HG02981 (cell line): Measurements from ENCODE around the gene PGS1.
"Not testable (repeated sequence)": the region's sequence is repeated elsewhere in the genome, so short reads cannot be mapped to it uniquely, and the experiment has no call there.

Source experiments
- ATAC-seq: cut with Tn5 transposase; IDR thresholded peaks from one replicate; pipeline ENCODE4 v1.9.1; 2021; ENCODE audit warnings: mild to moderate bottlenecking, moderate library complexity; ENCODE audit not compliant: unreplicated experiment

The PGS1 gene, protein sequence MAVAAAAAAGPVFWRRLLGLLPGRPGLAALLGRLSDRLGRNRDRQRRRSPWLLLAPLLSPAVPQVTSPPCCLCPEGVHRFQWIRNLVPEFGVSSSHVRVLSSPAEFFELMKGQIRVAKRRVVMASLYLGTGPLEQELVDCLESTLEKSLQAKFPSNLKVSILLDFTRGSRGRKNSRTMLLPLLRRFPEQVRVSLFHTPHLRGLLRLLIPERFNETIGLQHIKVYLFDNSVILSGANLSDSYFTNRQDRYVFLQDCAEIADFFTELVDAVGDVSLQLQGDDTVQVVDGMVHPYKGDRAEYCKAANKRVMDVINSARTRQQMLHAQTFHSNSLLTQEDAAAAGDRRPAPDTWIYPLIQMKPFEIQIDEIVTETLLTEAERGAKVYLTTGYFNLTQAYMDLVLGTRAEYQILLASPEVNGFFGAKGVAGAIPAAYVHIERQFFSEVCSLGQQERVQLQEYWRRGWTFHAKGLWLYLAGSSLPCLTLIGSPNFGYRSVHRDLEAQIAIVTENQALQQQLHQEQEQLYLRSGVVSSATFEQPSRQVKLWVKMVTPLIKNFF

DNA sequence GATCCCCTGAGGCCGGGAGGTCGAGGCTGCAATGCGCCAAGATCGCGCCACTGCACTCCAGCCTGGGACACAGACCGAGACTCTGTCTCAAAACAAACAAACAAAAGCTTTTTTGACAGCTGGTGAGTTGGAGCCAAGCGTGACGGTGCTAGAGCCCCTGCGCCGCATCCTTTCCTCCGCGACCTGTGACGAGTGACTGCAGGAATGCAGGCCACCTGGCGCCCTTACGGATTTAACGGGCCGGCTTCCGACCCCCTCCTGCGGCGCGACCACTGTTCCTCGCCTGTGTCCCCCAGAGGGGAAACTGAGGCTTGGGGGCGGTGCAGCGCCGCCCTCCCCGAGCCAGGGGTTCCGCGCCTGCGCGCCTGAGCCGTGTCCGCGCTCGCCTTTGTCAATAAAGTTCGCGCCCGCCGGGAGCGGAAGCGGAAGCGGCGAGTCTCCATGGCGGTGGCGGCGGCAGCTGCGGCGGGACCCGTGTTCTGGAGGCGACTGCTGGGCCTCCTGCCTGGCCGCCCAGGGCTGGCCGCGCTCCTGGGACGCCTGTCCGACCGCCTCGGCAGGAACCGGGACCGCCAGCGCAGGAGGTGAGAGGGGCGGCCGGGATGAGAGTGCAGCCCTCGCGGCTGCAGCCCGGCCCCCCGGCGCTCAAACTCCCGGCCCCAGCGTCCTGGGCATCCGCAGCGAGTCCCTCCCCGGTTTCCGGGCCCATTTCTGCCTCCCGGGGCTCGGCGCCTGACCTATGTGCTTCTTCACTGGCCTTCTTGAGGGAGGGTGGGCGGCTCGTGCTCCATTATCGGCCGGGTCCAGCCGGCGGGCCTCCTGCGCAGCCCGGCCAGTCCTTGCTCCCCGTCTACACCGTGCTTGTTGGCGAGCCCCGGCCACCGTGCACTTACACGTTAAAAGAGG, at the start of gene PGS1:
Gene PGS1, plus strand, starts transcription at position 425 of the 906 bp plus-strand sequence. Its CDS starts 17 bp downstream, at position 442.
- ATAC-seq, result no peak

DNA sequence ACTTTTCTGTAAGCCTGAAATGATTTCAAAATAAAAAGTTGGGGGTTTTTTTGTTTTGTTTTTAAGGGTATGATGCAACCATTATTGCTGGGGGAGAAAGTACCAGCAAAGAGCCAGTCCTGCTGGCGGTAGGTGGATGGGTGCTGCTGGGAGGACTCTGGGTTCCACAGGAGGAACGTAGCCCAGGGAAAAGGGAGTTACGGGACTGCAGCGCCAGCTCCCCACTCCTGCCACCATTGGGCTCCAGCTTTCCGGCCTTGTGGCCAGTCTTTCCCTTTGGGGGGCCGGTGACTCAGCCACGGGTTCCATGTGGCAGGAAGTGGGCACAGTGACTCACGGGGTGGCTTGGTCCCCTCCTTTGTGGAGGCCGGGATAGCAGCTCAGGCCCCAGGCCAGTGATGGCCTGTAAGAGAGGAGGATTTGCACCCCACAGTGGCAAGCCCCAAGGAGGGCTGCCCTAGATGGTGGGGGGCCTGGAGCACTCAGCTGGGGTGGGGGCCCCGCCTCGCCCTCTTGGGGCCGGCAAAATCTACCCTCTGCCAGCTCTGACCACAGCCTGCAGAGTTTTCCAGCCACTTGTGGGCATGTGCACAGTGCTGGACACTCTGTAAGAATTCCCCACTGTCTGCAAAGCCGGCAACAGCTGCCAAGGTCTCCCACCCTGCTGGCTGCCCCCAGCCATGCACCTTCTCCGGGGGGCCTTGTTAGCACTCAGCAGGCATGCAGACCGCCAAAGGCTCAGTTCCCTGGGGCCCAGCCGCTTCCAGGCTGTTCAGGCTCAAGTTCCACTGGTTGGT, 49.0 kb upstream of the PGS1 start:
- ATAC-seq, result no peak

DNA sequence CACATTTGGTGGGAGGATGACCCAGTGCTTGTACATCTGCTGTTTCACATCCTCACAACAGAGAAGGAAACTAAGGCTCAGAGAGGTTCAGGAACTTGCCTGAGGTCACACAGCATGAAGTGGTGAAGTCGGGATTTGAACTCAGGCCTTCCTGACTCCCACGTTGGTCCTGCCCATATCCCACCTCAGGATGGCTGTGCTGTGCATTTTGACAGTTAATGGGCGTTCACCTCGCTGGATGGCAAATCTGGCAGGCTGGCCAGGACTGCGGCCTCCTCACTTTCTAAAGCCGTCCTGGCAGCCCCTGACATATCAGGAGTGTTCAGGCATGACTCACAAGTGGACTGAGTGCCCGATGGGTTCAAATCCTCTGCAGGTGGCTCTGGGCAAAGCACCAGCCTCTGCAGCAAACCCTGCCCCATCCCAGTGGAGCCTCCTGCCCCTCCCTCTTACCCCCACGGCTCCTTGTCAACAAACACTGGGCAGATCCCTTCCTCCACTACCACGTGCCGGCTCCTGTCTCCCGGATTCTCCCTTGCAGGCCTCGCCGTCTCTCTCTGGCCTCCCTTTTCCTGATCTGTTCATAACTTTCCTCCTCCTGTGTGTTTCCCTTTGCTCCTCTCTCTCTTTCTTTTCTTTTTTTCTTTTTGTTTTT, 47.8 kb upstream of the PGS1 start:
- no peak for ATAC-seq

DNA sequence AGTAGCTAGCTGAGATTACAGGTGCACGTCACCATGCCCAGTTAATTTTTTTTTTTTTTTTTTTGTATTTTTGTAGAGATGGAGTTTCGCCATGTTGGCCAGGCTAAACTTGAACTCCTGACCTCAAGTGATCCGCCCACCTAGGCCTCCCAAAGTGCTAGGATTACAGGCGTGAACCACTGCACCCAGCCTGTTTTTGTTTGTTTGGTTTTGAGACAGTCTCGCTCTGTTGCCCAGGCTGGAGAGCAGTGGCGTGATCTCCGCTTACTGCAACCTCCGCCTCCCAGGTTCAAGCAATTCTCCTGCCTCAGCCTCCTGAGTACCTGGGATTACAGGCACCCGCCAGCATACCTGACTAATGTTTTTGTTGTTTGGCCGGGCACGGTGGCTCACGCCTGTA, 47.1 kb upstream of the PGS1 start:
- ATAC-seq, result not testable (repeated sequence)

DNA sequence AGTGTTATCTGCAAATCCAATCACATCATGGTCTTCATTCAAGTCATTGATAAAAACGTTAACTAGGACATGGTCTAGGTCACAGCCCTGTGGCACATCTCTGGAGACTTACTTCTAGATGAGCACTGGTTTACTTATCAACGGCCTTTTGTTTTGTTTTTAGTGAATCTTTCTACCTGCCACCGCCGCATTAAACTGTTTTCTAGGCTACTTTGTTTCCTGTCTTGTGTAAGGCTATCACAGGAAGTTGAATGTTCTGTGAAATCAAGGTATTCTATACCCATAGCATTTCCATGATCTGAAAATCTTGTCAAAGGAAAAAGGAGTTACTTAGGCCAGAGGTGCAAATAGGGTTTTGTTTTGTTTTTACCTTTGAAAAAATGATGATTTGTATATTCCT, 45.5 kb upstream of the PGS1 start:
- no peak for ATAC-seq

DNA sequence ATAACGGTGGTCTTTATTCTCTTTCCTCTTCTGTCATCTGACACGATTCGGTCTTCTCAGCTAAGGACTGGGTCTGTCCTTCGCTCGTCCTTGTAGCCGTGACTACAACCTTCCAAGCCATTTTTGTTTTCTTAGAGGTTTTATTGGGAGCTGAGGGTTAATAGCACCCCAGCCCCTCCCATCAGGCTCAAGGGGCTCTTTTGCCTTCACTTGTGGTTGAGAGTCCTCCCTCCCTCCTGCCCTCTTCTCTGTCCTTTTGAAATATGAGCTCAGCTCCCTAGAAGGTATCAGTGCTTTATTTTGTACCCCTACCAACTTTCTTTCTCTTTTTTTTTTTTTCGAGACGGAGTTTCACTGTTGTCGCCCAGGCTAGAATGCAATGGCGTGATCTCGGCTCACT, 43.2 kb upstream of the PGS1 start:
- ATAC-seq, result no peak

DNA sequence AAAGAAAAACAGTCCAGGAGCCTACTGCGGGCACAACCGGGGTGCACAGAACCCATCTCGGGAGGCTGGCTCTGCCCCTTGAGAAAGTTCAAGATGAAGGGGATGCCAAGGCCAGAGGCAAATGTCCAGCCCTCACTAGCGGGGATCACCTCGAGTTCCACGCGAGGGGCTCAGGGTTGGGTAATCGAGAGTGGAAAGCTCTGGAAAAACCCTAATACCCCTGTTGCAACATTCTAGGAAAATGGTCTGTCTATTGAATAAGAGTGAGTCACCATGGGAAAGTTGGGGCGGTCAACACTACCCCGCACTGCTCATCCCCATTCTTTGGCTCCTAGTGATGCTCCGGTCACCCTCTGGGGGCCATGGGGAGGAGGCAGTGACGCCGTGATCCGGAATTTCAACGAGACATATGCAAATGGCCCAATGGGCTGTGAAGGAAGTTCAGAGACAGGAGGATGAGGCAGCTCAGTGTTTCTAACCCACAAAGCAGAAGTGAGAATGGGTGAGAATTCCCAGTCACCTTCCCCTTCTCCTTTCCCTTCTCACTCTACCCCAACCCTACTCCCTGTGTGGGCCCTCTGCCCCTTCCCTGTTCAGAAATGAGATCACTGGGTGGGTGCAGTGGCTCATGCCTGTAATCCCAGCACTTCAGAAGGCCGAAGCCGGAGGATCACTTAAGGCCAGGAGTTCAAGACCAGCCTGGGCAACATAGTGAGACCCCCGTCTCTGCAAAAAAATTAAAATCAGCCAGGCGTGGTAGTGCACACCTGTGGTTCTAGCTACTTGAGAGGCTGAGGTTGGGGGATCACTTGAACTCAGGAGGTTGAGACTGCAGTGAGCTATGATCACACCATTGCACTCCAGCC, 41.0 kb upstream of the PGS1 start:
- peak; percentile 62 for ATAC-seq

DNA sequence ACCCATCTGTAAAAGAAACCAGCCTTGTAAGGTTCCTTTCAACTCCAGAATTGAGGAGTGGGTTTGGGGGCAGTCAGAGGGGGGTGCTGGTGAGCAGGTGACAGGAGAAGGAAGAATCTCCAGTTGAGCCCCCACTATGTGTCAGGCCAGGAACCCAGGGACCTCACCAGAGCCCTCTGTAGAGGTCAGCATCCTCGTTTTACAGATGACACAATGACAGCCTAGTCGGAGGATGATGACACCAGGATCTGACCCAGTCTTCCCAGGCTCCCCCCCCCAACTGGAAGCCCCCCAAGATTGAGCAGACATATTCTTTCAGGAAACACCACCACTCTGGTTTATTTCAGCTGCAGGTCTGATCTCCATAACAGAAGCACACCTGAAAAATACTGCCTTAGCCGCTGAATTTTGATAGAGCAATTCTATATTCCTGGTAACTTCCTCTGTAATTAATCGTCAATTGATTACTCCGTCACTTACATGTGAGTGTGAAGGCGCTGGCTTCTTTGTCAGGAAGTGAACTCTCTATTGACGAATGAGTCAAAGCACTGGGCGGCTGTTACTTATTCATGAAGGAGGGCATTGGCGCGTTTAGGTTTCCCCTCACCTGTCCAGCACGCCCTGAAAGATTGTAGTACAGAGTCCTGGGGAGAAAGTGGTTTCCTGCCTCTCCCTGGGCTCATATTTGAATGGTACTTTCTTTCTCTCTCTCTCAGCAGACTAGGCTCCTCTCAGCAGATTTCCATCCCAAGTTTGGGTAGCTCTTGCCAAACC, 39.8 kb upstream of the PGS1 start:
- no peak for ATAC-seq

DNA sequence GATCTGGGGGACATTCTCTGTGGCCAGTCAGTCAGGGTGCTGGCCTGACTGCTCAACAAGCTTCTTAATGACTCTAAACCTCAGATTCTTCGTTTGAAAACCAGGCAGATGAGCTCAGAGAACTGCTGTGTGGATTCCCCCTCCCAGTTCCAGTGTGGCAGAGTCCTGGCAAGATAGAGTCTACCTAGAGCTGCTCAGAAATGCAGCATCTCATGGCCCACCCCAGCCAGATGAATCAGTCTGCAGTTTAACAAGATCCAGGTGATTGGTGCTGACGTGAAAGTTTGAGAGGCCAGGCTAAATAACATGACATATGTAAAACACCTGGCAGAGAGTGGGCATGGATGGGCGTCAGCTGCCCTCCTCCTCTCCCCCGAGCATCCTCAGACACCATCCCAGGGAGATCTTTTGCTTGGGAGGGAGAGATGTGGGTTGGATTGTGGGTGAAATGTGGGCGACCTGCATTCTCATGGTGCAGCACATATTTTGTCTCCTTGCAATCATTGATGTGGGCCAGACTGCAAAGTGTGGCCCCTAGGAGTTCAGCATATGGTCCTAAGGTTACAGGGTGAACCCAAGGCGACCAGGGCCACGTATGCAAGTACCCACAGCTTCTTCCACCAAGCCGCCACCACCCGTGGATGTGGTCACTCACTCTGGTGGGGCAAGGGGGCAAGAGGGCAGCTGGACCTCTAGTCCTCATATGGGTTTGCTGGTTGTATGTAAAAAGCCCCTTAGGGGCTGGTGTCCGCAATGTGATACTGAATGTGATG, 38.1 kb upstream of the PGS1 start:
- no peak for ATAC-seq

DNA sequence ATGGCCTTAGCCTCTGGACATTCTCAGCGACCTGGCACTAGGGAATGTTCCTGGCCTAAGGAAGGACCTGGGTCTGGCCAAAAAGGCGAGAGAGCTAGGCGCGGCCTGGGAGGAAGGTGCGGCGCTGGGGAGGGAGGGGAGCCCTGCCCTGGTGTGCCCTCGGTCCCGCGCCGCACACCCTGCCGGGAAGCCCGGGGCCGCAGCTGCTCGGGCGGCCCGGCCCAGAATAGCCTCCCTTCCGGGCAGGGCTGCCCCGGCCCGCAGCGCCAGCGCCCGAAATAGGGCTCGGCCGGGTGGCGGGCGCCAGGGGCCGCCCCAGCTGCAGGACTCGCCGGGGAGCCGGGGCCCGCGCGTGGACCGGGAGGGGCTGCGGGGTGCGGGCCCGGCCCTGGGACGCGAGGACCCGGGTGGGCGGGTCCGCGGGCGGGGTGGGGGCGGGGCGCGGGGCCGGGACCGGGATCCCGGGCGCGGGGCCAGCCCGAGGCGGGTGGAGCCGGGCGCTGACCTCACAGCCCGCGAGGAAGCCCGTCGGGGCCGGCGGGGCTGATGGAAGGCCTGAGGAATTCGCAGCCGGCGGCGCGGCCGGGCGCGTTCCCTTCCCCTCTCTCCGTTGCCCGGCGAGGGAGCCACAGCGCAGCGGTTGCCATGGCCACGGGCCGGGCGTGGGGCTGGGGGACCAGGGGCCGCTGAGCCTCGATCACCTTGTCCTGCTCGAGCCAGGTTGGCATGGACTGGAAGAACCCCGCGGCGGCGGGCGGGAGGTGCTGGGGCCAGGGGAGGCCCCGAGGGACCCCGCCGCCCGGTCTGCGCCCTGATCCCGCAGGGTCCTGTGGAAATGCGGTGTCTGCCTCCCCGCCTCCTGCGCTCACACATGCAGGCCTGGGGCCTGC, 36.6 kb upstream of the PGS1 start:
- no peak for ATAC-seq

DNA sequence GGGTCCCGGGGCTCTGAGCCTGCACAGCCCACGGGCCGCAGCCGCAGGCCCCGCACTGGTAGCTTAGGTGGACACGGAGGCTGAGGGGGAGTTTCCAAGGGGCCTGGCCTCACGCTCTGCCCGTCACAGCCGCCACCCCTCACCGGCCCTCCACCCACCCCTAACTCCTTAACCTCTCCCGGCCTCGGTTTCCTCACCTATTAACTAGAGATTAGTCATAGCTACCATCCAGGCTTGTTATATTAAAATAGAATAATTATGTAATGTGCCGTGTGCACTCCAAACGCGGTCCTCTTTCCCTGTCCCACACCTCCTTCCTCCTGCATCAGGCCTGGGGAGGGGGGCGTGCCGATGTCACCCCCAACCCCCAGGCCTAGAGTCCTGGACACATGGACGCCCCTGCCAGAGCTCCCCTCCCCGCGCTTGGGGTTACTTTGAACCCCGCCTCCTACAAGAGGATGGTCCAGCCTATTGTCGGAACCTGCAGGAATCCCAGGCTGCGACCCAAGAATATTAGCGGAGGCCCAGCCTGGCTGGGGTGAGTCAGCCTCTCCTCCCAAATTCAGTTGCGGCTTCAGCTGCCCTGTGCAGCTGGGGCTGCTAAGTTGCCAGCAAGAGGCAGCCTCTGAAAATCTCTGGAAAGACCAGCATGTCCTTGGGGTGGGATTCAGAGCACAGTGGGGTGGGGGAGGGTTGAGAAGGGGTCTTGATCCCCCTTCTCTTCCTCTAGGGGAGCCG, 35.8 kb upstream of the PGS1 start:
- ATAC-seq, result no peak

DNA sequence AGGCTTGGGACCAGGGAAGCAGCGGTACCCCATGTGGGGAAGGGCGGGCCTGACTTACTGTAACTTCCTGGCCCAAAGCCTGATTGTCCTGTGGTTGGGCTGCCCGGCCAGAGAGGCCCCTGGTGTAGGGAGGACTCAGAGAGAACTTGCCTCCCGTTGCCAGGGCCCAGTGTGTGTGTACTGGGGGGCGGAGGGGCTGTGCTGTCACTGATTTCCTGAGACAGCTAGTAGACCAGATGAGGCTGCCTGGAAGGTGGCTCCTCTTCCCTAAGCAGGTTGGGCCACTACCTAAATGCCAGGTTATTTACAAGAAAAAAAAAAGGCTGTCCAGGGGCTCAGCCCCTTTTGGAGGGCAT, 35.3 kb upstream of the PGS1 start:
- ATAC-seq, result no peak

DNA sequence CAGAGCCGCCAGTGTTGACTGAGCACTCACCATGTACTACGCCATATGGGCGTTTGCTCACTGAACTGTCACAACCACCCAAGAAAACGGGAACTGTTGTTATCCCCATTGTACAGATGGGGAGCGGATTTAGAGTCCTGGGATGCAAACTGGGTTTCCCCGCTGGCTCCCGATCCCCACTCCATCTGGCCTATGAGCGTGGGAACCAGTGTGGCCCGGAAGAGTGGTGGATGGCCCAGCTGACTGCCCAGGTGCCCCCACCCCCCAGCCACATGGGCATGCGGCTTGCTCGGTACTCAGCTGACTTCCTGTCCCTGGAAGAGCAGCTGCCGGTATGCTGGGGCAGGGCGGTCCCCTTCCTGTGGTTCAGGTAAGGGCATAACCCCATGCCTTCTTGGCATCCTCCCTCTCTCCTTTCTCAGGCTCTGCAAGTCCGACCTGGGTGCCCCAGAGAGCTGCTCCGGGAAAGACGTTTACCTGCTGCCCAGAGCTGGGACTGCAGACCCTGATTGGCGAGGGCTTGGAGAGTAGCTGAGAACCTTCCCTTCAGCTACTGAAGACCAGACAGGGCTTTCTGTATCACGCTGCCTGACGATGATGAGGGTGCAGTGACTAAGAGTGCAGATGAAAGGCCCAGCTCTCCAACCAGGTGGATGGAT, 34.8 kb upstream of the PGS1 start:
- no peak for ATAC-seq

DNA sequence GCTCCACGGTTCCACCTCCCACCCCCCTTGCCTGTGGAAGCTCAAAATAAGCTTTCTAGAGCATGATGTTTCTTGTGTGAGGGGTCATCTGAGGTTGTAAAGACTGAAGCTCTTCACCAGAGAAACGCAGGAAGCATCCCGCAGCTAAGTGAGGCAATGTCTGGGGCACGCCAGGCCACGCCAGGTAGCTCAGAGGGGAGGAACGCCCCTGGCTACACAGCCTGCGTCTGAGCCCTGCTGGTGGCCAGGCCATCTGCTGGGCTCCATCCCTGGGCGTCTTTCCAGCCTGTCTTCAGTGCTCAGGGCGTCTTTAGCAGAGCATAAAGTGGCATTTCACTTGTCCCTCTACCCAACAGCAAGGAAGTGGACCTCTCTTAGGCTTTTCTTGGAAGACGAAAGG, 33.8 kb upstream of the PGS1 start:
- ATAC-seq, result no peak

DNA sequence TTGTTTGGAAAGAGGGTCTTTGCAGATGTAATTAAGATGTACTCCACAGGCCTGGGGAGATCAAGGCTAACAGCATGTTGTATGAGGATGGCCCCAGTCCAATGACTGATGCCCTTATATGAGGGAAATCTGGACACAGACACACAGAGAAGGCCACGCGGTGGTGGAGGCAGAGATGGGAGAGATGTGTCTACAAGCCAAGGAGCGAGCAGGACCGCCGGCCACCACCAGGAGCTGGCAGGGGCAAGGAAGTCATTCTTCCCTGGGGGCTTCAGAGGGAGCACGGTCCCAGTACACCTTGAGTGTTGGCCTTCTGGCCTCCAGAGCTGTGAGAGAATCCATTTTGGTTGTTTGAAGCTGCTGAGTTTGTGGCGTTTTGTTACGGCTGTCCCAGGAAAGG, 33.3 kb upstream of the PGS1 start:
- ATAC-seq, result no peak
